H9 (cell line): Measurements from ENCODE around the gene FCN2. TPM values are rescaled to one million over a fixed set of nuclear protein-coding genes. Genes with fewer than 3 reads are reported as not detected.

ENCODE experiments used
- DNase-seq: peaks from one replicate; pipeline ENCODE4 v3.0.0-alpha.2; 2017
- H2AFZ ChIP-seq: one replicate; pipeline ENCODE4 v1.6.1; 2013; ENCODE audit warnings: mild to moderate bottlenecking, low read length, control low read depth, moderate library complexity
- H2AK5ac ChIP-seq: 2 replicates; pipeline ENCODE4 v1.6.1; 2013; ENCODE audit warnings: low read length, control low read depth, mixed read lengths; ENCODE audit not compliant: insufficient read length
- H2BK120ac ChIP-seq: one replicate; pipeline ENCODE4 v1.6.1; 2013; ENCODE audit warnings: low read depth, mild to moderate bottlenecking, low read length, control low read depth, inconsistent platforms; ENCODE audit not compliant: poor library complexity, severe bottlenecking
- H2BK12ac ChIP-seq: 2 replicates; pipeline ENCODE4 v1.6.1; 2013; ENCODE audit warnings: low read length, control low read depth, mixed read lengths, low read depth; ENCODE audit not compliant: insufficient read length
- H2BK15ac ChIP-seq: 2 replicates; pipeline ENCODE4 v1.6.1; 2013; ENCODE audit warnings: low read depth, low read length, control low read depth
- H2BK20ac ChIP-seq: one replicate; pipeline ENCODE4 v1.6.1; 2013; ENCODE audit warnings: low read depth, mild to moderate bottlenecking, low read length, control low read depth, inconsistent platforms; ENCODE audit not compliant: poor library complexity, severe bottlenecking
- H2BK5ac ChIP-seq: 2 replicates; pipeline ENCODE4 v1.6.1; 2013; ENCODE audit warnings: low read length, control low read depth, mixed read lengths; ENCODE audit not compliant: insufficient read length
- H3K14ac ChIP-seq: 2 replicates; pipeline ENCODE4 v1.6.1; 2013; ENCODE audit warnings: low read length, control low read depth; ENCODE audit not compliant: insufficient read depth
- H3K18ac ChIP-seq: 2 replicates; pipeline ENCODE4 v1.6.1; 2013; ENCODE audit warnings: low read depth, mild to moderate bottlenecking, mixed read lengths, low read length, control low read depth; ENCODE audit not compliant: insufficient read length
- H3K23ac ChIP-seq: 2 replicates; pipeline ENCODE4 v1.6.1; 2013; ENCODE audit warnings: low read length, control low read depth, mixed read lengths, low read depth; ENCODE audit not compliant: insufficient read length
- H3K23me2 ChIP-seq: 2 replicates; pipeline ENCODE4 v1.6.1; 2013; ENCODE audit warnings: low read depth, mild to moderate bottlenecking, mixed read lengths, low read length, control low read depth; ENCODE audit not compliant: insufficient read length, poor library complexity, severe bottlenecking
- H3K27ac ChIP-seq: 2 replicates; pipeline ENCODE4 v1.5.1; 2013; ENCODE audit warnings: low read length, control low read depth, mixed read lengths, low read depth; ENCODE audit not compliant: insufficient read length
- H3K27me3 ChIP-seq: 2 replicates; pipeline ENCODE4 v1.6.1; 2013; ENCODE audit warnings: low read length, control low read depth, inconsistent platforms; ENCODE audit not compliant: insufficient read depth
- H3K4ac ChIP-seq: 2 replicates; pipeline ENCODE4 v1.6.1; 2013; ENCODE audit warnings: low read depth, mild to moderate bottlenecking, control low read depth, inconsistent platforms, low read length, moderate library complexity
- H3K4me1 ChIP-seq: 2 replicates; pipeline ENCODE4 v1.6.1; 2013; ENCODE audit warnings: low read length, control low read depth, inconsistent platforms; ENCODE audit not compliant: insufficient read depth
- H3K4me2 ChIP-seq: 2 replicates; pipeline ENCODE4 v1.6.1; 2013; ENCODE audit warnings: low read length, control low read depth, mixed read lengths; ENCODE audit not compliant: insufficient read length, insufficient read depth
- H3K56ac ChIP-seq: 2 replicates; pipeline ENCODE4 v1.6.1; 2013; ENCODE audit warnings: low read depth, mild to moderate bottlenecking, mixed read lengths, low read length, control low read depth; ENCODE audit not compliant: insufficient read length
- H3K79me1 ChIP-seq: 2 replicates; pipeline ENCODE4 v1.6.1; 2013; ENCODE audit warnings: low read depth, mild to moderate bottlenecking, moderate library complexity, low read length, control low read depth, inconsistent platforms; ENCODE audit not compliant: insufficient read depth, poor library complexity, severe bottlenecking
- H3K79me2 ChIP-seq: 2 replicates; pipeline ENCODE4 v1.6.1; 2013; ENCODE audit warnings: low read length, control low read depth, inconsistent platforms; ENCODE audit not compliant: insufficient read depth
- H3K9ac ChIP-seq: 2 replicates; pipeline ENCODE4 v1.6.1; 2013; ENCODE audit warnings: low read length, control low read depth, mixed read lengths; ENCODE audit not compliant: insufficient read length; ENCODE audit errors: extremely low read depth
- H3K9me3 ChIP-seq: one replicate; pipeline ENCODE4 v1.6.1; 2013; ENCODE audit warnings: low read depth, low read length, inconsistent platforms; ENCODE audit not compliant: control insufficient read depth
- H3T11ph ChIP-seq: one replicate; pipeline ENCODE4 v1.6.1; 2013; ENCODE audit warnings: mild to moderate bottlenecking, low read length, control low read depth, inconsistent platforms
- H4K20me1 ChIP-seq: one replicate; pipeline ENCODE4 v1.6.1; 2013; ENCODE audit not compliant: control insufficient read depth, insufficient read length, insufficient read depth
- H4K5ac ChIP-seq: 2 replicates; pipeline ENCODE4 v1.6.1; 2013; ENCODE audit warnings: low read depth, mild to moderate bottlenecking, mixed read lengths, low read length, control low read depth; ENCODE audit not compliant: insufficient read length
- H4K8ac ChIP-seq: replicated peaks from 2 replicates; pipeline ENCODE4 v1.6.1; 2013; ENCODE audit warnings: low read length, control low read depth, mixed read lengths, low read depth; ENCODE audit not compliant: insufficient read length
- H4K91ac ChIP-seq: 2 replicates; pipeline ENCODE4 v1.6.1; 2013; ENCODE audit warnings: low read depth, mild to moderate bottlenecking, moderate library complexity, mixed read lengths, low read length, control low read depth; ENCODE audit not compliant: insufficient read length
- H3K27ac Mint-ChIP-seq, 3 experiments: 2 replicates in 2 of 3; 3 replicates in 1 of 3; pipeline ENCODE4 v1.8.0; 2020 to 2021; ENCODE audit warnings: mixed read lengths in 3 of 3, mild to moderate bottlenecking in 1 of 3, moderate library complexity in 1 of 3
- H3K27me3 Mint-ChIP-seq: 2 replicates; pipeline ENCODE4 v1.8.0; 2021; ENCODE audit warnings: low read depth, mild to moderate bottlenecking, moderate library complexity, mixed read lengths
- H3K36me3 Mint-ChIP-seq, 3 experiments: 2 replicates in 2 of 3; 3 replicates in 1 of 3; pipeline ENCODE4 v1.8.0; 2020 to 2021; ENCODE audit warnings: low read depth in 3 of 3, mixed read lengths in 3 of 3; ENCODE audit not compliant: insufficient read depth in 1 of 3
- H3K4me1 Mint-ChIP-seq, 2 experiments: 2 replicates each; pipeline ENCODE4 v1.8.0; 2020; ENCODE audit warnings: mixed read lengths in 2 of 2
- H3K4me3 Mint-ChIP-seq, 2 experiments: 2 replicates in 1 of 2; 3 replicates in 1 of 2; pipeline ENCODE4 v1.8.0; 2020 to 2021; ENCODE audit warnings: mild to moderate bottlenecking in 2 of 2, mixed read lengths in 2 of 2, moderate library complexity in 1 of 2
- H3K9me3 Mint-ChIP-seq, 2 experiments: 2 replicates in 1 of 2; 3 replicates in 1 of 2; pipeline ENCODE4 v1.8.0; 2020; ENCODE audit warnings: mild to moderate bottlenecking in 2 of 2, mixed read lengths in 2 of 2, moderate library complexity in 1 of 2
- WGBS: extraction: QIAGEN DNeasy Blood & Tissue Kit; methylation state at CpG from one replicate; pipeline ENCODE4 v1.1.7; 2013; ENCODE audit warnings: missing lambda C conversion rate, low lambda C conversion rate, mixed read lengths; ENCODE audit not compliant: insufficient read length; ENCODE audit errors: extremely low coverage; 5-methylcytosine and 5-hydroxymethylcytosine counted together
- total RNA-seq: library from RNA; stranded (reverse); gene quantifications from 2 replicates; pipeline ENCODE4 v1.2.1, GENCODE V29; 2021
- TF ChIP-seq, protein P1 (sequence below): fragments of 200-600 bp; sonication (generic); conservative IDR thresholded peaks from 3 replicates; pipeline ENCODE4 v1.8.0; 2021; ENCODE audit warnings: antibody characterized with exemption, mild to moderate bottlenecking

Gene FCN2
- total RNA-seq, 1 experiment from 2014 or later, result not detected

DNA sequence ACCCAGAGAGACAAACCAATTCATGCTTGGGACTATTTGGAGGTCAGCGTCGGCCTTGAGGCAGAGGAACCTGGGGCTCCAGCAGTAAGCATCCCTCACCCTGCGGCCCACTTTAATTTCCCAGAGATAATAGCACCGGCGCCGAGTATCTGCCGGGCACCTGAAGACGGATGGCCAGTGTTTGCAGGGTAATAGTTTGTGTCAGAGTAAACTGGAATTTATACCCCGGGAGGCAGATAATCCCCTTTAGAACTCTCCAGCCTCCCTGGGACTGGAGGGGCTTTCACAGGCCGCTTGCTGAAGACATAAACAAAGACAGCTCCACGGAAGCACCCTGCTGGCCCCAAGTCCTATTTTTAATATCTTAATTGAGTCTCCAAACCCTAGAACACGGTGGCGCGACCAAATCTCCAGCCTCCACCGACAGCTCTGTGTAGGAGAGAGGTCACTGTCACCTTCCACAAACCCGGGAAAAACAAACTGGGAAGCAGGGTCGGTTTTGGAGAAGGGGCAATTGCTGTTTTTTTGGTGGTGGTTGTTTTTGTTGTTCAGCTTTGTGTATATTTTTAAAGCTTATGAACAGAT lies 54.5 kb downstream of the FCN2 start:
- Mint-ChIP-seq H3K27ac (peak overlapping the region in 1 of 3 experiments; percentile 18; a peak in 1 of 7 replicates), H3K27me3 (no peaks in the 10 kb centered on the region; the same call in none of the 2 replicates), H3K4me3 (no peak overlapping the region), H3K36me3 (no peaks in the 10 kb centered on the region; a peak in 1 of 7 replicates), H3K9me3 (no peaks in the 10 kb centered on the region; a peak in 1 of 5 replicates), H3K4me1 (peaks cover 30 to 51% of the 10 kb centered on the region in 2 experiments)
- Histone ChIP-seq H3K79me2 (no peaks in the 10 kb centered on the region), H3K4ac (no peak overlapping the region), H3K4me2 (no peak overlapping the region), H2BK120ac (no peak overlapping the region), H3K9ac (no peak overlapping the region), H4K8ac (no peak overlapping the region), H2AFZ (no peak overlapping the region), H2BK12ac (no peak overlapping the region), H2AK5ac (no peak overlapping the region), H3K23ac (no peak overlapping the region), H3K23me2 (no peaks in the 10 kb centered on the region), H3K4me1 (no peaks in the 10 kb centered on the region), H2BK5ac (no peak overlapping the region), H2BK15ac (no peak overlapping the region), H3T11ph (no peak overlapping the region), H3K27ac (no peak overlapping the region), H4K91ac (no peak overlapping the region), H3K18ac (no peak overlapping the region), H2BK20ac (no peak overlapping the region), H3K79me1 (no peaks in the 10 kb centered on the region), H4K20me1 (no peaks in the 10 kb centered on the region), H3K14ac (no peak overlapping the region), H3K27me3 (no peaks in the 10 kb centered on the region), H3K9me3 (no peaks in the 10 kb centered on the region), H4K5ac (no peak overlapping the region), H3K56ac (no peak overlapping the region)
- WGBS, result no CpG with 5 or more reads among the region's 17 CpGs
- DNase-seq, result no peak
- TF ChIP-seq, protein P1, sequence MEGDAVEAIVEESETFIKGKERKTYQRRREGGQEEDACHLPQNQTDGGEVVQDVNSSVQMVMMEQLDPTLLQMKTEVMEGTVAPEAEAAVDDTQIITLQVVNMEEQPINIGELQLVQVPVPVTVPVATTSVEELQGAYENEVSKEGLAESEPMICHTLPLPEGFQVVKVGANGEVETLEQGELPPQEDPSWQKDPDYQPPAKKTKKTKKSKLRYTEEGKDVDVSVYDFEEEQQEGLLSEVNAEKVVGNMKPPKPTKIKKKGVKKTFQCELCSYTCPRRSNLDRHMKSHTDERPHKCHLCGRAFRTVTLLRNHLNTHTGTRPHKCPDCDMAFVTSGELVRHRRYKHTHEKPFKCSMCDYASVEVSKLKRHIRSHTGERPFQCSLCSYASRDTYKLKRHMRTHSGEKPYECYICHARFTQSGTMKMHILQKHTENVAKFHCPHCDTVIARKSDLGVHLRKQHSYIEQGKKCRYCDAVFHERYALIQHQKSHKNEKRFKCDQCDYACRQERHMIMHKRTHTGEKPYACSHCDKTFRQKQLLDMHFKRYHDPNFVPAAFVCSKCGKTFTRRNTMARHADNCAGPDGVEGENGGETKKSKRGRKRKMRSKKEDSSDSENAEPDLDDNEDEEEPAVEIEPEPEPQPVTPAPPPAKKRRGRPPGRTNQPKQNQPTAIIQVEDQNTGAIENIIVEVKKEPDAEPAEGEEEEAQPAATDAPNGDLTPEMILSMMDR, result no peak
